Measurements from ENCODE around the gene STX16.
"Not testable (repeated sequence)": the region's sequence is repeated elsewhere in the genome, so short reads cannot be mapped to it uniquely, and the experiment has no call there.

Gene STX16

GRCh38 chr20:58637466-58638213 lies 13.4 kb upstream of the STX16 start:
- peak in 1 of 2 experiments; percentile 22 for DNase-seq

GRCh38 chr20:58638467-58639181 lies 12.5 kb upstream of the STX16 start:
- DNase-seq = no peak

- DNase-seq = no peak
Observed at GRCh38 chr20:58639182-58640146, 11.6 kb upstream of the STX16 start.

DNA sequence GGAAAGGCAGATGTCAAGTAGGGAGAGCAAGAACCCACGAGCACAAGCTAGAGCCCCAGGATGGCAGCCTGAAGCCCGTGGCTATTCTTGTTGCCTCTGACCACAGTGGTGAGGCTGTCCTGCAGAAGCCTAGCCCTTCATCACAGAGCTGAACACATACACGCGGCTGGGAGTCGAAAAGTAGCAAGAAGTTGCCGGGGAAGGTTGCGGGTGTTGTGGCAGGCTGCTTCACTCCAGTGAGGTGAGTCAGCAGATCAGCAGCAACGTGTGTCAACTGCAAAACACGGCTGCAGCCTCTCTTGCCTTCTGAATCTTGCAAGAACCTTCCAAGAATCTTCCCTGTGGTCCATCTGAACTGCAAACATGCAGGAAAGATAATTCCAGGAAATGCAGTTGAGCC lies 10.6 kb upstream of the STX16 start:
- no peak for DNase-seq

- no peak for DNase-seq
Observed at GRCh38 chr20:58642441-58642840, 8.6 kb upstream of the STX16 start.

DNA sequence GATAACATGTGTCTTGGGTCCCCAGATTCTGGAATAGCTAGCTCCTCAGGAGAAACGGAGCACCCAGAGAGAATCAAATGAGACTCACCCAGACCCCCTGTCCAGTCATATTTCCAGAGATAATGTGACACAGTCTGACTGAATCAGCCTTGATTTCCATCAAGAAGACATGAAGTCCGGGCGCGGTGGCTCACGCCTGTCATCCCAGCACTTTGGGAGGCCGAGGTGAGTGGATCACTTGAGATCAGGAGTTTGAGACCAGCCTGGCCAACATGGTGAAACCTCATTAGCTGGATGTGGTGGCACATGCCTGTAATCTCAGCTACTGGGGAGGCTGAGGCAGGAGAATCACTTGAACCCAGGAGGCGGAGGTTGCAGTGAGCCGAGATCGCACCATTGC lies 8.2 kb upstream of the STX16 start:
- DNase-seq = not testable (repeated sequence)

DNA sequence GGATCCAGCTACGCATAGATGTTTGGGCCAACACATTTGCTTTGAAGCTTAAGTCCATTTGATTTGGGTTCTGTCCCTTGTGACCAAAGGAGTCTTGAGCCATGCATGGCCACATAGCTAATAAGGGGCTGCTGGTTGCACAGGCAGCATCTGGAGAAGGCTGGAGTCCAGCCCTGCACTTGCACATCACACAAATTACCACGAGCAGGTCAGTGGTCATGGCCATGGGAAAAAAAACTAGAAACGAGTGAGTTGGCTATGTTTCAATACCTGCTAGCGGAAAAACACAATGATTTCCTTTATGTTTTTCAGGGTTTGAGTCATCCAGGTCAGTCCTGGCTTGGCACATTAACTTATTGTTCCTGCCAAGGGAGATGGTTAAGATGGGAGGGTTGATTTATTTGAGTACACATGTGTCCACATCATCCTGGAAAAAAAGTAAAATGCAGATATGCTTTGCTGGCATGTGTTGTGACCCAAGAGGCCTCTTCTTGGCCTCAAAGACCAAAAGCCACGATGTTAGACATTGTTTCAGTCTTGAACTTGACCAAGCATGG lies 5.6 kb upstream of the STX16 start:
- DNase-seq = no peak

DNA sequence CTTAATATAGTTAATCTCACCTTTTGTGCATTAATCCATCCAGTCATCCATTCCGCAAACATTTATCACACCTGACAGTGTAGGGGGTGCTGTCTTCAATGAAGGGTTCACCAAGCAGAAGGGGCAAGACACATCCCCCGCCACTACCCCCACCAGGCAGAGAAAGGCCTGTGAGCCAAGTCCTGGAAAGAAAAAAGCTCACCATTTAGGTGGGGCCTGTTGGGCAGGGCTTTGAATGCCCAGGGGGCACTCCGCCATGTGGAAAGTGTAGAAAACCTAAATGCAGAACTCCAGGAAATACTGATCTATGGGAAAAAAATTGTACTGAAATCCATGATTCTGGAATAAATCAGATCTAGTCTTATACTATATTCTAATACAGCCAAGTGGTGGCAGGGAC lies 4.8 kb upstream of the STX16 start:
- no peak for DNase-seq

DNA sequence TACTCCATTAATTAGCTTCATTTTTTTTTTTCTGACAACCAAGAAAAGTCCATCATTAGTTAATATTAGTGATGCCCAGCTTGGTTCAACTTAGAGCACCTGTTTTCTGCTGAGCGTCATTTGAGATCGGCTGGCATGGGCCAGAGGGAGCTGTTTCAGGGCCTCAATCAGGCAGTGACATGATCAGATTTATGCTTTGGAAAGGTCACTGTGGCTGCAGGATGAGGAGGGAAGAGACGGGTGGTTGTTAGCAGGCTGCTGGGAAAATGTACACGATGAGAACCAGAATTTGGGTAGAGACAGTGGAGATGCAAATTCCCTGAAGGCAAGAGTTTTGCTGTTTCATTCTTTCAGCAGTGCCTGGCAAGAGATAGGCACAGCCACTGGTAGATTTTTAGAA lies 4.4 kb upstream of the STX16 start:
- DNase-seq = no peak

DNA sequence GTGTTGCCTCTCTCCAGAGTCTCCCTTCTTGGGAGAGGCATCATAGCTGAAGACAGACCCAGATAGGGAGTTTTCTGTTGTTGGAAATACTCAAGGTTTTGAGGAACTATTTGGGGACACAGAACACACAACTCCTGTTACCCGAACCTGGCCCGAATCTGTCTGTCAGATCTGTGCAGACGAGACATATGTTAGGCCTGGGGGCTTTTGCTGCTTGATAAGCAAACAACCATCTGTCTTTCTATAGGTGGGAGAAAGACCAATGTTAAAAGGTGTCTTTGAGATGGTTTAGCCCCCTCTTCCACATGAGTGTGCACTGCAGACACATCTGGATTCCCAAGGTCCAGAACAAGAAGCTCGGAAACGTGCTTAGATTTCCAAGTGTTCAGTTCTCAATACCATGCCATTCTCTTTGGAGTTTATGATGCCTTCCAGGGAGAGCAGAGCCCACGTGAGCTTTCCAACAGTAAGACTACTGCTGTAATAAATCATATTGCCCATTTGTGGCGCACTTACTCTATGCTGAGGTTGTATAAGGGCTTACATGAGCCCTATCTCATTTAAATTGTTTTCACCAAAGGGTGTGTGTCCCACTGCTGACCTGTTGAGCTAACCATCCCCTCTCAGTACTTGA lies 3.8 kb upstream of the STX16 start:
- DNase-seq = no peak

- no peak for DNase-seq
Observed at GRCh38 chr20:58647796-58648501, 3.1 kb upstream of the STX16 start.

DNA sequence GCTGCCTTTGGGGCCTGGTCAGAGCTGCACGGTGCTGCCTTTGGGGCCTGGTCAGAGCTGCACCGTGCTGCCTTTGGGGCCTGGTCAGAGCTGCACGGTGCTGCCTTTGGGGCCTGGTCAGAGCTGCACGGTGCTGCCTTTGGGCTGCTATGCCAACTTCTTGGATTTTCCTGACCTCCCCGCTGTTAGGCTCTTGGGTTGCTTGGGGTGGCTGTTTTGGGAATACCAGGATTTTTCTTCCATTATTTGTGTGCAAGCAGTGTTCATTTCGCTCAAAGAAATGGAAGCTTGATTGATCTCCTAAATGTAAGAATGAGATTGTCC lies 2.6 kb upstream of the STX16 start:
- not testable (repeated sequence) for DNase-seq

- DNase-seq = no peak
Observed at GRCh38 chr20:58649288-58650180, 1.5 kb upstream of the STX16 start.

DNA sequence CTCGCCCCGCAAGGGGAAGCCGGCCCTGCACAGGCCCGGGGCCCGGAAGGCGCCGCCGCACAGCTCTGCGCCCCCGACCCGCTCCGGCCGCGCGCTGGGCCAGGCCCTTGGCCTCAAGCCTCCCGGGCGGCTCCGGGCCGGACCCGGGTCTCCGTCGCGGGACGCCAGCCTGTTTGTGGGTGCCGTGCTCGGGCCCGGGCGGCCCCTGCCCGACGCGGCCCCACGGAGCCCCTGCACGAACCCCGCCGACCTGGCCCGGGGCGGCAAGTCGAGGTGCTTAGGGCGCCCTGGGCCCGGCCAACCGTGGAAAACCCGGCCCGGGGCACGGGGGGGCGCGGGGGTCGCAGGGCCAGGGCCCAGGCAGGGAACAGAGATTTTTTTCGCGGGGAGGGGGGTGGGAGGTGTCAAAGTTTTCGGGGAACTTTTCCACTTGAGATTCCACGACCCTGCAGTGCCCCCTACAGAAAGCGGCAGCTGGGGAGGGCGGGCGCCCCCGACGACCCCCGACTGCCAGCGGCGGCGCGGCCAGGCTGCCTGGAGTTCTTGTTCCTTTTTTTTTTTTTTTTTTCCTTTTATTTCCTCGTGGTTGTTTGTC lies 805 bp upstream of the STX16 start:
- no peak for DNase-seq

DNA sequence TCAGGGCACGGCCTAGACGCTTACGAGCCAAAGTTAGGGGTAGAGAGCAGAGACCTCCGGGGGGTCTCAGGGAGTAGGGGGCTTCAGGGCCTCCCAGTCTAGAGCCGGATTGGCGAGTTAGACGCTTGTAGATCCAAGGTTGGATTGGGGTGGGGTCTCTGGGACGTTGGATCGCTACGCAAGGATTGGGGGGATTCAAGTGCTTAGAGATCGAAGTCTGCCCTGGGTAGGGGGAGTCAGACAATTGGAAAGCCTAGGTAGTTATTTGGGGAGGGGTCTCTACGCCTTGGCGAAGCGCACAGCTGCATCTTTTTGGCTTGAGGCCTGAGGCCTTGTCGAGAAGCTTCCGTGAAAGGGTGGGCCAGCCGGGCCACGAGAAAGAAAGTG lies 469 bp downstream of the STX16 start:
- no peak for DNase-seq

DNA sequence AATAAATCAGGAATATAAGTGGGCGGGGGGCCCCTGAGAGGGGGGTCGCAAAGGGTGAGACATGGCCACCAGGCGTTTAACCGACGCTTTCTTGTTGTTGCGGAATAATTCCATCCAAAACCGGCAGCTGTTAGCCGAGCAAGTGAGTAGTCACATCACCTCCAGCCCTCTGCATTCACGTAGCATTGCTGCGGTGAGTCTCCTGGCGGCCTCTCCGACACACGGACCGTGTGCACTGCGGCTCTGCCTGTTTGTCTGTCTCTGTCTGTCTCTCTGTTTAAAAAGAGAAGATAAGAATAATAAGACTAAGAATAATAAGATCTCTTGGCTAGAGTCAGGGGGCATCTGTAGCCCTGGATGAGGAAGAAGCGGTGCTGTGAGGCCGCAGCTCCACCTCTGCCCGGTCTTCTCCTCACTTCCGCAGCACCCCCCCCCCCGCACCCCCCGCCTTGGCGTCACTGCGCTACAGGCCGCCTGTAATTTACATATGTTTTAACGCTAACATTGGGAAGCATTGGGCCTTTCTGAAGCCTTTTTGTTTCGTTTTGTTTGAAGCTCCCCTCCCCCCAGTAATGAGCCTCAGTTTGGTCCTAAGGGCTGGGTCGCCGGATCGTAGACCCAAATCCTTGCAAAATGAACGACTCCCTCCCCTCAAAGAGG lies 993 bp downstream of the STX16 start:
- no peak for DNase-seq

GRCh38 chr20:58652606-58653294 lies 1.7 kb downstream of the STX16 start:
- no peak for DNase-seq

DNA sequence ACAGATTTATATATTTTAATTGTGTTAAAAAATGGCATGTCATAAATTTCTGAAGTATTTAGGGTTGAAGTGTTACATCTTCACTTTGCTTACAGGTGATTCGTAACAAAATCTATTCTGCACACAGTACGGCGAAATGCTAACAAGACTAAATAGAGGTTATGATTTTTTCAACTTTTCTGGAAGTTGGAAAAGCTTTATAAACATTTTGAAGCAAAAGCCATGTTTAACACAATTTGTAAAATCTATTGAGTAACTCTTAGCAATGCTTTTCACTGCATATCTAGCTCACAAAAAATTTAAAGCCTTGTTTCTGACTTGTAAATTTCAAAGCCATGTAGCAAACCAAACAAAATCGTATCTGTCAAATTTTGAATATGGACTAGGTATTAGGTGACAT lies 3.3 kb downstream of the STX16 start:
- DNase-seq = no peak
